Esophagus squamous epithelium (tissue), 5 donors: Measurements from ENCODE around the gene HNRNPC. TPM values are rescaled to one million over a fixed set of nuclear protein-coding genes. Genes with fewer than 3 reads are reported as not detected.
A peak's percentile ranks its signal among the peaks of the same experiment; 100 is the strongest.
"Not testable (repeated sequence)": the region's sequence is repeated elsewhere in the genome, so short reads cannot be mapped to it uniquely, and the experiment has no call there.

Experiments
- DNase-seq: peaks from one replicate; lab custom pipeline; 2025; lab: John Stamatoyannopoulos, UW
- H3K27ac ChIP-seq, 4 donors: fragments of 200-600 bp; sonication (generic); one replicate each; pipeline ENCODE4 v1.5.1; 2016 to 2019; ENCODE audit warnings: mild to moderate bottlenecking in 1 of 4
- H3K27me3 ChIP-seq, 4 donors: fragments of 200-600 bp; sonication (generic); 1 replicate in 3 of 4; 2 replicates in 1 of 4; pipeline versions ENCODE4 v1.5.1 to v1.6.0; 2017 to 2021; ENCODE audit warnings: antibody characterized with exemption in 1 of 4
- H3K36me3 ChIP-seq, 3 donors: fragments of 200-600 bp; sonication (generic); one replicate each; pipeline ENCODE4 v1.5.1; 2016 to 2019
- H3K4me1 ChIP-seq, 3 donors: fragments of 200-600 bp; sonication (generic); one replicate each; pipeline ENCODE4 v1.5.1; 2017 to 2019
- H3K4me3 ChIP-seq, 4 donors: fragments of 200-600 bp; sonication (generic); 1 replicate in 3 of 4; 2 replicates in 1 of 4; pipeline ENCODE4 v1.5.1; 2016 to 2019; ENCODE audit warnings: mild to moderate bottlenecking in 2 of 4, moderate library complexity in 1 of 4
- H3K9me3 ChIP-seq, 3 donors: fragments of 200-600 bp; sonication (generic); one replicate each; pipeline ENCODE4 v1.5.1; 2016 to 2019
- POLR2A ChIP-seq, 4 donors: fragments of 450-650 bp; IDR thresholded peaks; one replicate each; pipeline ENCODE4 v1.6.1; 2017; ENCODE audit warnings: antibody characterized with exemption in 4 of 4, mild to moderate bottlenecking in 4 of 4, moderate library complexity in 3 of 4
- WGBS, 2 donors: methylation state at CpG; one replicate each; pipeline ENCODE4 v1.1.5; 2018; 5-methylcytosine and 5-hydroxymethylcytosine counted together
- intact Hi-C: fragments of 100-400 bp; cut with DNase I; formaldehyde crosslinking; loops from one replicate; pipeline ENCODE4 v1.15.0; 2022
- total RNA-seq, 4 donors: library from RNA; depleted of rRNA; stranded (reverse); fragments of >200 nt; gene quantifications; one replicate each; pipeline ENCODE4 v1.1.0, GENCODE V29; 2016
- TF ChIP-seq, protein P1 (sequence below), 6 experiments: fragments of 450-650 bp in 4 of 6; fragments of 200-600 bp in 2 of 6; sonication (generic) in 2 of 6; IDR thresholded peaks; one replicate each; pipeline ENCODE4 v1.5.1; 2016 to 2019; ENCODE audit warnings: antibody characterized with exemption in 6 of 6, mild to moderate bottlenecking in 4 of 6, moderate library complexity in 4 of 6
- donor health status: DM: yes; HTN: yes; CAD: no.

HNRNPC gene
- total RNA-seq, 4 donors from 2014 or later, result 252 to 651 (median 476) TPM

DNA sequence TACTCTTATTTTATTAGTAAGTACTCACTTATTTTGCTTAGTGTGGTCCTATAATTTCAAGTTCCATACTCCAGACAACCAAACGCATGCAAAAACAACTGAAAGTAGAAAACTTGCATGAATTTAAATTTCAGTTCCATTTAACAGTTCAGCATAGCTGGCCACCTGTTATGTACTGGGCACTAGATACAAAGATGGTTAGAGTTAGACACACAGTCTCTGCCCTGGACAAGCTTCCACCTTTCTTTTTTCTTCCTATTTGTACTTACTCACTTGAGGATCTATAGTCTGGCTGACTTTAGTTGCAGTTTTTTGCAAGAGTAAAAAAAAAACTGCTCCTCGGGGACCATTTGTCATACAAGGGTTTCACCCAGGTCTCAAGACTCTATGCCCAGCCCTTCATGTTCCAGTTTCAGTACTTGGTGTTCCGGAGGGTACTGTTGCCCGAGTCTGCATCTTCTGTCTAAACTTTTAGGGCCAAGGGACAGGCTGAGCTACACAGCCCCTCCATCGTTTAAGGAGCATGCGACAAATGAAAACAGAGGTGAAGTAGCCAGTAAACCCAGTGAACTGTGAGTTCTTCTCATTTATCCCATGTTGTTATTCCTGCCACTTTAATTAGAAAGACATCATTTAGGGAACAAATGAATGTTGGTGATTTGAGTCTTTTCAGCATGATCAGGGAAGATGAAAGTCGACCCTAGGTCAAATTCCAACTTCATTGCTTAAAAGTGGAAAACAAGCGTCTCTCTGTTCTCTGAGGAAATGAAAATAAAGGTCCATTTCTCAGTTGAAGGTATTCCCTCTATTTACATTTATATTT is 33.0 kb upstream of the HNRNPC start:
- DNase-seq, result no peak
- intact Hi-C loops, result no loop called here
- Histone ChIP-seq H3K4me1 (peaks cover 4 to 7% (median 6%) of the 10 kb centered on the region in 3 donors), H3K9me3 (no peaks in the 10 kb centered on the region), H3K36me3 (no peaks in the 10 kb centered on the region), H3K27ac (no peak overlapping the region), H3K27me3 (peaks cover 0 to 16% (median 3%) of the 10 kb centered on the region in 4 donors), H3K4me3 (no peak overlapping the region)
- no peak for TF ChIP-seq POLR2A (IDR thresholded peaks at IDR 0.05)
- TF ChIP-seq, protein P1, sequence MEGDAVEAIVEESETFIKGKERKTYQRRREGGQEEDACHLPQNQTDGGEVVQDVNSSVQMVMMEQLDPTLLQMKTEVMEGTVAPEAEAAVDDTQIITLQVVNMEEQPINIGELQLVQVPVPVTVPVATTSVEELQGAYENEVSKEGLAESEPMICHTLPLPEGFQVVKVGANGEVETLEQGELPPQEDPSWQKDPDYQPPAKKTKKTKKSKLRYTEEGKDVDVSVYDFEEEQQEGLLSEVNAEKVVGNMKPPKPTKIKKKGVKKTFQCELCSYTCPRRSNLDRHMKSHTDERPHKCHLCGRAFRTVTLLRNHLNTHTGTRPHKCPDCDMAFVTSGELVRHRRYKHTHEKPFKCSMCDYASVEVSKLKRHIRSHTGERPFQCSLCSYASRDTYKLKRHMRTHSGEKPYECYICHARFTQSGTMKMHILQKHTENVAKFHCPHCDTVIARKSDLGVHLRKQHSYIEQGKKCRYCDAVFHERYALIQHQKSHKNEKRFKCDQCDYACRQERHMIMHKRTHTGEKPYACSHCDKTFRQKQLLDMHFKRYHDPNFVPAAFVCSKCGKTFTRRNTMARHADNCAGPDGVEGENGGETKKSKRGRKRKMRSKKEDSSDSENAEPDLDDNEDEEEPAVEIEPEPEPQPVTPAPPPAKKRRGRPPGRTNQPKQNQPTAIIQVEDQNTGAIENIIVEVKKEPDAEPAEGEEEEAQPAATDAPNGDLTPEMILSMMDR (IDR thresholded peaks at IDR 0.05), result no peak
- WGBS, 2 donors, result 82 to 83% methylated on average over 6 of the region's 8 CpGs

DNA sequence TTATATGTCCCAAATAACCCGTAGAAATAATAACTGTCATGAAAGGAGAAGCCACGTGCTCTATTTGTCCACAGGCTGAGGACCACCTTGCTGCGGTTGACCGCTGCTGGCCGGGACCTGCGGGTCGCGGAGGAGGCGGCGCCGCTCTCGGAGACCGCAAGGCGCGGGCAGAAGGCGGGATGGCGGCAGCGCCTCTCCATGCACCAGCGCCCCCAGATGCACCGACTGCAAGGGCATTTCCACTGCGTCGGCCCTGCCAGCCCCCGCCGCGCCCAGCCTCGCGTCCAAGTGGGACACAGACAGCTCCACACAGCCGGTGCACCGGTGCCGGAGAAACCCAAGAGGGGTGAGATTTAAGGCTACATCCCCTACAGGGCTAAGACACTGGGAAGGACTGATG is 31.6 kb upstream of the HNRNPC start:
- peaks cover 4 to 7% (median 6%) of the 10 kb centered on the region in 3 donors for H3K4me1 ChIP-seq
- 1% methylated on average over 15 to 27 of the region's 30 CpGs for WGBS, 2 donors

DNA sequence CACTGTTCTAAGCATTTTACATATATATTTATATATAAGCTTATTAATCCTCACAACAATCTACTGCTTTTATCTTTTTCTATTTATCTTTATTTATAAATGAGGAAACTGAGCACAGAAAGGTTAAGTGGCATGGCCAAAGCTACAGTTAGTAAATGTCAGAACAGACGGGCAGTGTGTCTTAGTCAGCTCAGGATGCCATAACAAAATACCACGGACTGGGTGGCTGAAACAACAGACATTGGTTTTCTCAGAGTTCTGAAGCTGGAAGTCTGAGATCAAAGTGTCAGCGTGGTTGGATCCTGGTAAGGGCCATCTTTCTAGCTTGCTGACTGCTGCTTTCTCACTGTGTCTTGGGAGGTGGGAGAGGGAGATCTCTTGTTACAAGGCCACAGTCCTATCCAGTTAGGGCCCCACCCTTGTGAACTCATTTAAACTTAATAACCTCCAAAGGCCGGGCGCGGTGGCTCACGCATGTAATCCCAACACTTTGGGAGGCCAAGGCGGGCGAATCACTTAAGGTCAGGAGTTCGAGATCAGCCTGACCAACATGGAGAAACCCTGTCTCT is 30.4 kb upstream of the HNRNPC start:
- TF ChIP-seq POLR2A (IDR thresholded peaks at IDR 0.05), result no peak
- DNase-seq, result no peak
- intact Hi-C loops, result no loop called here
- Histone ChIP-seq H3K4me3 (no peak overlapping the region), H3K27me3 (peaks cover 0 to 16% (median 3%) of the 10 kb centered on the region in 4 donors), H3K36me3 (no peaks in the 10 kb centered on the region), H3K27ac (no peak overlapping the region), H3K9me3 (no peaks in the 10 kb centered on the region), H3K4me1 (peaks cover 4 to 7% (median 6%) of the 10 kb centered on the region in 3 donors)
- WGBS, 2 donors, result 79 to 83% methylated on average over 10 of the region's 10 CpGs

More for the DNA sequence above, 31.6 kb upstream of the HNRNPC start:
- Histone ChIP-seq H3K36me3 (no peaks in the 10 kb centered on the region), H3K27ac (no peak overlapping the region), H3K27me3 (peaks cover 0 to 16% (median 3%) of the 10 kb centered on the region in 4 donors), H3K9me3 (no peaks in the 10 kb centered on the region), H3K4me3 (peak overlapping the region; percentile 5 to 58 (median 30))
- no peak for DNase-seq
- TF ChIP-seq POLR2A (IDR thresholded peaks at IDR 0.05), result no peak
- TF ChIP-seq, protein P1 (IDR thresholded peaks at IDR 0.05), result no peak
- intact Hi-C loops, result no loop called here

DNA sequence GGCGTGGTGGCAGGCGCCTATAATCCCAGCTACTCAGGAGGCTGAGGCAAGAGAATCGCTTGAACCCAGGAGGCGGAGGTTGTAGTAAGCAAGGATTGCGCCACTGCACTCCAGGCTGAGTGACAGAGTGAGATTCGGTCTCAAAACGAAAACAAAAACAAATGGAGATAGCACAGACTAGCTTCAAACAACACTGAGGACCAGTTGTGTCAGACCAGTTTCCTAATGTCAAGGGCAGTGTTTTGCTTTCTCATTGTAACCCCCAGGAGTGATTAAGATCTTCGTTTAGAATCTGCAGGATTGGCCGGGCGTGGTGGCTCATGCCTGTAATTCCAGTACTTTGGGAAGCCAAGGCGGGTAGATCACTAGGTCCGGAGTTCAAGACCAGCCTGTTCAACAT is 29.1 kb upstream of the HNRNPC start:
- no peak overlapping the region for H3K4me3 ChIP-seq
- no peaks in the 10 kb centered on the region for H3K9me3 ChIP-seq
- H3K27ac ChIP-seq, result no peak overlapping the region
- no peaks in the 10 kb centered on the region for H3K36me3 ChIP-seq
- intact Hi-C loops, result no loop called here
- TF ChIP-seq, protein P1 (IDR thresholded peaks at IDR 0.05), result no peak
- TF ChIP-seq POLR2A (IDR thresholded peaks at IDR 0.05), result no peak
- H3K27me3 ChIP-seq, result peaks cover 0 to 15% (median 3%) of the 10 kb centered on the region in 4 donors
- WGBS, 2 donors, result 85% methylated on average over 7 to 10 of the region's 12 CpGs
- H3K4me1 ChIP-seq, result peaks cover 4 to 7% (median 6%) of the 10 kb centered on the region in 3 donors
- DNase-seq, result no peak

DNA sequence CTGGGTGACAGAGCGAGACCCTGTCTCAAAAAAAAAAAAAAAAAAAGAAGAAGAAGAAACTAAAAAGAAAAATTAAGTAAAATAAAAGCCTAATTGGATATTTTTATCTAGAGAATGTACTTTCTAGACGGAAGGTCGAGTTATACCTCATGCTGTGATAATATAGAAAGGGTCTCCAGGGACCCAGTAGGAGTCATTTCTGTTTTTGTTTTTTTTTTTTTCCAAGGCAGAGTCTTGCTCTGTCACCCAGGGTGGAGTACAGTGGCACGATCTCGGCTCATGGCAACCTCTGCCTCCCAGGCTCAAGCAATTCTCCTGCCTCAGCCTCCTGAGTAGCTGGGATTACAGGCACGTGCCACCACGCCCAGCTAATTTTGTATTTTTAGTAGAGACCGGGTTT is 24.8 kb upstream of the HNRNPC start:
- H3K4me3 ChIP-seq, H3K9me3 ChIP-seq, H3K27me3 ChIP-seq, H3K27ac ChIP-seq, intact Hi-C loops, H3K36me3 ChIP-seq, H3K4me1 ChIP-seq, DNase-seq: not testable (repeated sequence)
- WGBS, 2 donors, result 77 to 87% methylated on average over 7 to 8 of the region's 8 CpGs

DNA sequence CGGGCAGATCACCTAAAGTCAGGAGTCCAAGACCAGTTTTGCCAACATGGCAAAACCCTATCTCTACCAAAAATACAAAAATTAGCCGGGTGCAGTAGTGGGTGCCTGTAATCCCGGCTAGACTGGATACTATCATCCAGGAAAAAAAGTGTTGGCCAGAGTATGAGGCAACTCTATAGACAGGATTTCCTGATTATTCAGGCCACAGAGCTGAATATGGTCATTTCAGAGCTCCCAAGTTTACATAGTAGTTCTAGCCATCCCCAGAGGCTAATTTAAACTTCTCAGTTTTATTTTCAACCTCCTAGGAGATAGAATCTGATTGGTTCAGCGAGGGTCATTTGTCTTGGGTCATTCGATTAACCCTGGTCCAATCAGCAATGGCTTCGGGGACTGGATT is 17.9 kb upstream of the HNRNPC start:
- H3K4me3 ChIP-seq, result no peak overlapping the region
- no peaks in the 10 kb centered on the region for H3K36me3 ChIP-seq
- intact Hi-C loops, result no loop called here
- no peaks in the 10 kb centered on the region for H3K4me1 ChIP-seq
- no peak for TF ChIP-seq POLR2A (IDR thresholded peaks at IDR 0.05)
- TF ChIP-seq, protein P1 (IDR thresholded peaks at IDR 0.05), result no peak
- WGBS, 2 donors, result 79 to 86% methylated on average over 6 of the region's 6 CpGs
- H3K27ac ChIP-seq, result no peak overlapping the region
- no peak for DNase-seq
- no peaks in the 10 kb centered on the region for H3K27me3 ChIP-seq
- no peaks in the 10 kb centered on the region for H3K9me3 ChIP-seq

DNA sequence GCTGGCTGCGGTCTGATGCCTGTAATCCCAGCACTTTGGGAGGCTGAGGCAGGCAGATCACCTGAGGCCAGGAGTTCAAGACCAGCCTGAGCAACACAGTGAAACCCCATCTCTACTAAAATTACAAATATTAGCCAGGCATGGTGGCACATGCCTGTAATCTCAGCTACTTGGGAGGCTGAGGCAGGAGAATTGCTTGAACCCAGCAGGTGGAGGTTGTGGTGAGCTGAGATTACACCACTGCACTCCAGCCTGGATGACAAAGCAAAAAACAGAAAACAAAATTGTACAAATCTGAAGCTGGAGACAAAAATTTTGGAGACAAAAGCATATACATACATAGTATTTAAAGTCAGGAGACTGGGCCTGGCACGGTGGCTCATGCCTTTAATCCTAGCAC is 17.3 kb upstream of the HNRNPC start:
- H3K4me3 ChIP-seq, H3K27me3 ChIP-seq, DNase-seq, H3K4me1 ChIP-seq, intact Hi-C loops, H3K9me3 ChIP-seq, H3K36me3 ChIP-seq, H3K27ac ChIP-seq: not testable (repeated sequence)
- WGBS, 2 donors, result 89% methylated on average over 2 of the region's 2 CpGs

DNA sequence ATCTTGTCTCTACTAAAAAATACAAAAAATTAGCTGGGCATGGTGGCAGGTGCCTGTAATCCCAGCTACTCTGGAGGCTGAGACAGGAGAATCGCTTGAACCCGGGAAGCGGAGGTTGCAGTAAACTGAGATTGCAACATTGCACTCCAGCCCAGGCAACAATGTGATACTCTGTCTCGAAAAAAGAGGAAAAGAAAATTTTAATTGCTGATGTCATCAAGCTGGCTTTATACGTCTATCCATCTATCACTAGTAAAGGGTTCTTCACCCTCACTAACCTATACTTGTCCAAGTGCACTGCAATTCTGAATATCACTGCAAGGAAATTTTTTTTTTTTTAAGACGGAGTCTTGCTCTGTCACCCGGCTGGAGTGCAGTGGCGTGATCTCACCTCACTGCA is 12.7 kb upstream of the HNRNPC start:
- DNase-seq, H3K27me3 ChIP-seq, H3K4me3 ChIP-seq, H3K4me1 ChIP-seq, intact Hi-C loops, H3K9me3 ChIP-seq, H3K27ac ChIP-seq, H3K36me3 ChIP-seq: not testable (repeated sequence)
- WGBS, 2 donors, result 75 to 82% methylated on average over 8 of the region's 8 CpGs
